GM21515 (cell line): ENCODE measurements around the gene CGB2.
"Not testable (repeated sequence)": the region's sequence is repeated elsewhere in the genome, so short reads cannot be mapped to it uniquely, and the experiment has no call there.

Experiments
- ATAC-seq: cut with Tn5 transposase; IDR thresholded peaks from one replicate; pipeline ENCODE4 v1.9.1; 2021; ENCODE audit not compliant: unreplicated experiment

CGB2 gene

GRCh38 chr19:49065905-49066512, 34.3 kb downstream of the CGB2 start:
- no peak for ATAC-seq

- ATAC-seq: no peak
These were observed 35.9 kb downstream of the CGB2 start for GRCh38 chr19:49067554-49067953.

- no peak for ATAC-seq
These were observed 37.3 kb downstream of the CGB2 start for GRCh38 chr19:49069026-49069425.

GRCh38 chr19:49070416-49070815, 38.7 kb downstream of the CGB2 start:
- no peak for ATAC-seq

GRCh38 chr19:49071860-49072547, 40.3 kb downstream of the CGB2 start:
- no peak for ATAC-seq

GRCh38 chr19:49073514-49074378, 42.1 kb downstream of the CGB2 start:
- no peak for ATAC-seq

- ATAC-seq: not testable (repeated sequence)
These were observed 43.2 kb downstream of the CGB2 start for GRCh38 chr19:49074869-49075268.

- ATAC-seq: no peak
These were observed 48.7 kb downstream of the CGB2 start for GRCh38 chr19:49080392-49080791.

- no peak for ATAC-seq
These were observed 49.6 kb downstream of the CGB2 start for GRCh38 chr19:49081273-49081672.
